GM21619 (cell line): Measurements from ENCODE around the gene KXD1.
"Not testable (repeated sequence)": the region's sequence is repeated elsewhere in the genome, so short reads cannot be mapped to it uniquely, and the experiment has no call there.

Source experiments
- ATAC-seq: cut with Tn5 transposase; IDR thresholded peaks from one replicate; pipeline ENCODE4 v1.9.1; 2021; ENCODE audit not compliant: unreplicated experiment

KXD1 gene

GRCh38 chr19:18599485-18599884, 41.8 kb downstream of the KXD1 start:
- no peak for ATAC-seq

- not testable (repeated sequence) for ATAC-seq
Observed at GRCh38 chr19:18600692-18601397, 43.2 kb downstream of the KXD1 start.

- ATAC-seq = no peak
Observed at GRCh38 chr19:18601875-18602274, 44.2 kb downstream of the KXD1 start.

- no peak for ATAC-seq
Observed at GRCh38 chr19:18603255-18603957, 45.7 kb downstream of the KXD1 start.

- no peak for ATAC-seq
Observed at GRCh38 chr19:18603958-18604819, 46.5 kb downstream of the KXD1 start.

GRCh38 chr19:18604820-18605159, 47.1 kb downstream of the KXD1 start:
- ATAC-seq = no peak

GRCh38 chr19:18605196-18605545, 47.5 kb downstream of the KXD1 start:
- ATAC-seq = no peak

GRCh38 chr19:18605546-18606280, 48.0 kb downstream of the KXD1 start:
- ATAC-seq = no peak

- ATAC-seq = no peak
Observed at GRCh38 chr19:18606281-18607225, 48.9 kb downstream of the KXD1 start, which contains the start of gene CRLF1. Gene CRLF1 (minus strand): TSS chr19:18606799. CDS start chr19:18606656, 143 bp downstream.

GRCh38 chr19:18607226-18608101, 49.8 kb downstream of the KXD1 start:
- ATAC-seq = no peak

- ATAC-seq = no peak
Observed at GRCh38 chr19:18608102-18608804, 50.6 kb downstream of the KXD1 start.

GRCh38 chr19:18608805-18609716, 51.4 kb downstream of the KXD1 start:
- ATAC-seq = no peak

- ATAC-seq = no peak
Observed at GRCh38 chr19:18609717-18610051, 52.0 kb downstream of the KXD1 start.

- no peak for ATAC-seq
Observed at GRCh38 chr19:18610245-18610555, 52.5 kb downstream of the KXD1 start.

- ATAC-seq = no peak
Observed at GRCh38 chr19:18610556-18611326, 53.1 kb downstream of the KXD1 start.

GRCh38 chr19:18611327-18612050, 53.8 kb downstream of the KXD1 start:
- no peak for ATAC-seq
